ENCODE measurements around the gene ECE1. TPM values are rescaled to one million over a fixed set of nuclear protein-coding genes. Genes with fewer than 3 reads are reported as not detected.

Gene ECE1
- total and polyA plus RNA-seq, 11 donors = 37.3 to 140 (median 59.4) TPM

DNA sequence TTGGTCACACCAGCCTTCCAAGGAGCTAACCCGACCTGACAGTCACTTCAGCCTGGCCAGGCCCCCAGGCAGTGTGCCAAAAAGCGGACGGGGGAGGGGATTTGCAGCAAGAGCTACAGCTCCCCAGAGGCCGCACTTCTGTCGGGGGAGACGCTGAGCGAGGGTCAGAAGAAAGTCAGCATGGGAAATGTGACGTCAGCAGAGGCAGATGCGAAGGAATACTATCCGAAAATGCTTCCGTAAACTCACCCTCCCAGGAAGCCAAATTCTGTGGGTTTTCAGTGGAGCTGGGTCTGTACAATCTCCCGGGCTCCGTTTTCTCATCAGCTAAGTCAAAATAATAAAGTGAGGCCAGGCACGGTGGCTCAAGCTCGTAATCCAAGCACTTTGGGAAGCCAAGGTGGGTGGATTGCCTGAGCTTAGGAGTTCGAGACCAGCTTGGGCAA, 28.5 kb upstream of the ECE1 start:
- peak; percentile 93 to 95 (median 95) for DNase-seq
- intact Hi-C loops (cut with DNase I) = no loop called here
- H3K27ac ChIP-seq = peak overlapping the region; percentile 74 to 94 (median 80)
- no peak for TF ChIP-seq CTCF (IDR thresholded peaks at IDR 0.05)
- TF ChIP-seq POLR2A (IDR thresholded peaks at IDR 0.05) = no peak
- no peaks in the 10 kb centered on the region for H3K27me3 ChIP-seq
- WGBS, 4 donors = 33 to 56% (median 38%) methylated on average over 10 to 16 of the region's 16 CpGs
- no peaks in the 10 kb centered on the region for H3K9me3 ChIP-seq
- no peaks in the 10 kb centered on the region for H3K36me3 ChIP-seq
- H3K4me3 ChIP-seq = peak overlapping the region in 1 of 12 donors; percentile 6
- peaks cover 0 to 87% (median 70%) of the 10 kb centered on the region in 12 donors for H3K4me1 ChIP-seq
- ATAC-seq = peak; percentile 22 to 71 (median 41)

GRCh38 chr1:21318057-21318713, 27.9 kb upstream of the ECE1 start:
- Histone ChIP-seq H3K4me1 (peaks cover 0 to 87% (median 67%) of the 10 kb centered on the region in 12 donors), H3K36me3 (no peaks in the 10 kb centered on the region), H3K9me3 (no peaks in the 10 kb centered on the region), H3K4me3 (no peak overlapping the region), H3K27ac (peak overlapping the region; percentile 74 to 94 (median 80)), H3K27me3 (no peaks in the 10 kb centered on the region)
- DNase-seq (no peak), ATAC-seq (no peak)
- WGBS, 4 donors = 83 to 88% (median 84%) methylated on average over 13 of the region's 13 CpGs
- intact Hi-C loops (cut with DNase I) = no loop called here
- no peak for TF ChIP-seq CTCF (IDR thresholded peaks at IDR 0.05)
- no peak for TF ChIP-seq POLR2A (IDR thresholded peaks at IDR 0.05)

GRCh38 chr1:21317690-21318043, 27.4 kb upstream of the ECE1 start:
- H3K4me1 ChIP-seq = peaks cover 0 to 87% (median 65%) of the 10 kb centered on the region in 12 donors
- intact Hi-C loops (cut with DNase I) = no loop called here

More at GRCh38 chr1:21317690-21318043, 27.4 kb upstream of the ECE1 start:
- Histone ChIP-seq H3K4me3 (no peak overlapping the region), H3K27me3 (no peaks in the 10 kb centered on the region), H3K36me3 (no peaks in the 10 kb centered on the region), H3K9me3 (no peaks in the 10 kb centered on the region), H3K27ac (peak overlapping the region; percentile 74 to 94 (median 80))
- WGBS, 4 donors = 75 to 93% (median 87%) methylated on average over 7 to 9 of the region's 9 CpGs
- DNase-seq (no peak), ATAC-seq (no peak)
- TF ChIP-seq POLR2A (IDR thresholded peaks at IDR 0.05) (no peak), CTCF (IDR thresholded peaks at IDR 0.05) (no peak)

Measured in heart left ventricle (tissue), 16 donors.